GM19193 (cell line): ENCODE measurements around the gene PRKAB1.

Source experiments
- POLR2A ChIP-seq: IDR thresholded peaks from 4 replicates; pipeline ENCODE4 v1.6.1; 2011; ENCODE audit not compliant: insufficient read depth, insufficient read length; ENCODE audit errors: extremely low read depth

Gene PRKAB1

GRCh38 chr12:119667577-119668323 lies at the start of gene PRKAB1:
Gene PRKAB1, plus strand, starts transcription at chr12:119668133. Its CDS starts 112 bp downstream, at chr12:119668245.
- peak; percentile 93 for TF ChIP-seq POLR2A

GRCh38 chr12:119620490-119620889 lies 47.4 kb upstream of the PRKAB1 start:
- TF ChIP-seq POLR2A = no peak

GRCh38 chr12:119621878-119622277 lies 46.1 kb upstream of the PRKAB1 start:
- TF ChIP-seq POLR2A = no peak

- TF ChIP-seq POLR2A = no peak
Measured at GRCh38 chr12:119624966-119625365, 43.0 kb upstream of the PRKAB1 start.

GRCh38 chr12:119627019-119627643 lies 40.8 kb upstream of the PRKAB1 start:
- no peak for TF ChIP-seq POLR2A

GRCh38 chr12:119627686-119628085 lies 40.2 kb upstream of the PRKAB1 start:
- TF ChIP-seq POLR2A = no peak

- no peak for TF ChIP-seq POLR2A
Measured at GRCh38 chr12:119630223-119630780, 37.6 kb upstream of the PRKAB1 start.

GRCh38 chr12:119630962-119631550 lies 36.9 kb upstream of the PRKAB1 start:
- no peak for TF ChIP-seq POLR2A

GRCh38 chr12:119631930-119632678 lies 35.8 kb upstream of the PRKAB1 start:
- TF ChIP-seq POLR2A = no peak

- no peak for TF ChIP-seq POLR2A
Measured at GRCh38 chr12:119634743-119635142, 33.2 kb upstream of the PRKAB1 start.

- TF ChIP-seq POLR2A = no peak
Measured at GRCh38 chr12:119642986-119643385, 24.9 kb upstream of the PRKAB1 start.

GRCh38 chr12:119644930-119645329 lies 23.0 kb upstream of the PRKAB1 start:
- no peak for TF ChIP-seq POLR2A

- TF ChIP-seq POLR2A = no peak
Measured at GRCh38 chr12:119645535-119646059, 22.3 kb upstream of the PRKAB1 start.

- TF ChIP-seq POLR2A = no peak
Measured at GRCh38 chr12:119649202-119649808, 18.6 kb upstream of the PRKAB1 start.
